Activated CD4-positive, alpha-beta T cell treated with anti-CD3 and anti-CD28 coated beads, Interleukin-2, amount 50 U/mL, for 16 hours (primary cell): Measurements from ENCODE around the gene DBH.

Experiments
- DNase-seq: peaks from one replicate; pipeline ENCODE4 v3.0.0-alpha.2; 2020

The DBH gene

GRCh38 chr9:133627341-133627740, 8.8 kb upstream of the DBH start:
- DNase-seq, result no peak

GRCh38 chr9:133628766-133629165, 7.4 kb upstream of the DBH start:
- no peak for DNase-seq

- no peak for DNase-seq
Measured at GRCh38 chr9:133629221-133630110, 6.7 kb upstream of the DBH start.

- no peak for DNase-seq
Measured at GRCh38 chr9:133631111-133631510, 5.1 kb upstream of the DBH start.

- DNase-seq, result no peak
Measured at GRCh38 chr9:133632806-133633680, 3.1 kb upstream of the DBH start.

GRCh38 chr9:133633681-133634080, 2.5 kb upstream of the DBH start:
- DNase-seq, result no peak

GRCh38 chr9:133634081-133634691, 2.0 kb upstream of the DBH start:
- no peak for DNase-seq

GRCh38 chr9:133635098-133635497, 1.1 kb upstream of the DBH start:
- no peak for DNase-seq

GRCh38 chr9:133636902-133637301, 739 bp downstream of the DBH start:
- no peak for DNase-seq

GRCh38 chr9:133637451-133638055, 1.4 kb downstream of the DBH start:
- DNase-seq, result no peak

- DNase-seq, result no peak
Measured at GRCh38 chr9:133638076-133638475, 1.9 kb downstream of the DBH start.

GRCh38 chr9:133638711-133639110, 2.5 kb downstream of the DBH start:
- no peak for DNase-seq

GRCh38 chr9:133639613-133640012, 3.5 kb downstream of the DBH start:
- no peak for DNase-seq

GRCh38 chr9:133640160-133640559, 4.0 kb downstream of the DBH start:
- no peak for DNase-seq

- DNase-seq, result no peak
Measured at GRCh38 chr9:133640580-133641395, 4.6 kb downstream of the DBH start.

- DNase-seq, result no peak
Measured at GRCh38 chr9:133641396-133641655, 5.2 kb downstream of the DBH start.

GRCh38 chr9:133641861-133642595, 5.9 kb downstream of the DBH start:
- DNase-seq, result no peak

- DNase-seq, result no peak
Measured at GRCh38 chr9:133642708-133643361, 6.7 kb downstream of the DBH start.

- DNase-seq, result no peak
Measured at GRCh38 chr9:133643362-133643755, 7.2 kb downstream of the DBH start.

GRCh38 chr9:133643978-133644760, 8.0 kb downstream of the DBH start:
- no peak for DNase-seq
